Body of pancreas (tissue), 4 donors: ENCODE data around the gene TRIM46.

ENCODE experiments used
- POLR2A ChIP-seq, 3 donors: fragments of 450-650 bp; IDR thresholded peaks; one replicate each; pipeline ENCODE4 v1.6.1; 2016; ENCODE audit warnings: antibody characterized with exemption in 3 of 3, mild to moderate bottlenecking in 2 of 3
- TF ChIP-seq, protein P1 (sequence below), 7 experiments: fragments of 450-650 bp in 4 of 7; fragments of 200-600 bp in 3 of 7; sonication (generic) in 3 of 7; IDR thresholded peaks; one replicate each; pipeline ENCODE4 v1.5.1; 2016 to 2019; ENCODE audit warnings: antibody characterized with exemption in 7 of 7

DNA sequence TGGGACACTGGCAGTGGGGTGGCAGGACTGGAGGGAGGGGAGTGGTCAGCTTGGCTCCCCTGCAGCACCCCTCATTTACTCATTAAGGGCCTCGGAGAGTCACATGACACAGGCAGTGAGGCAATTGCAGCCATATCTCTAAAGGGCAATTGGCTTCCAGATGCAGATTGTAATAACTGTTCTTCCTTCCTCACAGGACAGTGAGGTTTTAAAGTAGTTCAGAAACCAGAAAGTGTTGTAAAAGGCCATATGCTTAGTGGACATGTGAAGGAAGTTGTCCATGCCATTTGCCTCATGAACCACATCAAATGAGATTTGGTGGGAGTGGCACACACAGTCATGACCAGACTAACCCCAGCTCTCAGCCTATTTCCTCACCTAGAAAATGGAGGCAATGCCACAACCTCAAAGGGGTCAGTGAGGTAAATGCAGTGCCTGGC, 46.0 kb downstream of the TRIM46 start:
- TF ChIP-seq POLR2A (IDR thresholded peaks at IDR 0.05) = no peak
- TF ChIP-seq, protein P1, sequence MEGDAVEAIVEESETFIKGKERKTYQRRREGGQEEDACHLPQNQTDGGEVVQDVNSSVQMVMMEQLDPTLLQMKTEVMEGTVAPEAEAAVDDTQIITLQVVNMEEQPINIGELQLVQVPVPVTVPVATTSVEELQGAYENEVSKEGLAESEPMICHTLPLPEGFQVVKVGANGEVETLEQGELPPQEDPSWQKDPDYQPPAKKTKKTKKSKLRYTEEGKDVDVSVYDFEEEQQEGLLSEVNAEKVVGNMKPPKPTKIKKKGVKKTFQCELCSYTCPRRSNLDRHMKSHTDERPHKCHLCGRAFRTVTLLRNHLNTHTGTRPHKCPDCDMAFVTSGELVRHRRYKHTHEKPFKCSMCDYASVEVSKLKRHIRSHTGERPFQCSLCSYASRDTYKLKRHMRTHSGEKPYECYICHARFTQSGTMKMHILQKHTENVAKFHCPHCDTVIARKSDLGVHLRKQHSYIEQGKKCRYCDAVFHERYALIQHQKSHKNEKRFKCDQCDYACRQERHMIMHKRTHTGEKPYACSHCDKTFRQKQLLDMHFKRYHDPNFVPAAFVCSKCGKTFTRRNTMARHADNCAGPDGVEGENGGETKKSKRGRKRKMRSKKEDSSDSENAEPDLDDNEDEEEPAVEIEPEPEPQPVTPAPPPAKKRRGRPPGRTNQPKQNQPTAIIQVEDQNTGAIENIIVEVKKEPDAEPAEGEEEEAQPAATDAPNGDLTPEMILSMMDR (IDR thresholded peaks at IDR 0.05) = no peak
